Activated naive CD4-positive, alpha-beta T cell treated with anti-CD3 and anti-CD28 coated beads, Interleukin-2, amount 50 U/mL, for 72 hours (primary cell): ENCODE data around the gene PPFIA2. TPM values are rescaled to one million over a fixed set of nuclear protein-coding genes. Genes with fewer than 3 reads are reported as not detected.

ENCODE experiments used
- ATAC-seq, 2 donors: fragments of 150-1000 bp; cut with Tn5 transposase; 2 replicates each; pipeline ENCODE4 v1.10.0; 2021; ENCODE audit warnings: mild to moderate bottlenecking in 2 of 2, moderate library complexity in 2 of 2
- DNase-seq, 2 donors: peaks; one replicate each; pipeline ENCODE4 v3.0.0; 2021 to 2022; ENCODE audit warnings: low spot score in 2 of 2
- H3K27ac Mint-ChIP-seq, 2 donors: one replicate each; pipeline ENCODE4 v1.8.0; 2022; ENCODE audit warnings: mild to moderate bottlenecking in 2 of 2, mixed read lengths in 2 of 2
- H3K36me3 Mint-ChIP-seq, 2 donors: one replicate each; pipeline ENCODE4 v1.8.0; 2022; ENCODE audit warnings: mixed read lengths in 2 of 2
- H3K9me3 Mint-ChIP-seq, 2 donors: one replicate each; pipeline ENCODE4 v1.8.0; 2022; ENCODE audit warnings: mixed read lengths in 2 of 2
- total RNA-seq, 2 donors: library from RNA; stranded (reverse); gene quantifications; one replicate each; pipeline ENCODE4 v1.2.3, GENCODE V29; 2022

The PPFIA2 gene
- total RNA-seq, 2 donors from 2014 or later = not detected

GRCh38 chr12:81296556-81297305 is 462.4 kb downstream of the PPFIA2 start:
- Mint-ChIP-seq H3K27ac (no peak overlapping the region), H3K36me3 (no peaks in the 10 kb centered on the region), H3K9me3 (peaks cover 6 to 8% of the 10 kb centered on the region in 2 donors)
- DNase-seq (no peak), ATAC-seq (no peak)

- H3K36me3 Mint-ChIP-seq = no peaks in the 10 kb centered on the region
- peaks cover 6 to 7% of the 10 kb centered on the region in 2 donors for H3K9me3 Mint-ChIP-seq
Measured at GRCh38 chr12:81295251-81295650, 463.9 kb downstream of the PPFIA2 start.

GRCh38 chr12:81294325-81295190 is 464.6 kb downstream of the PPFIA2 start:
- DNase-seq (no peak), ATAC-seq (no peak)
- no peak overlapping the region for H3K27ac Mint-ChIP-seq
- H3K9me3 Mint-ChIP-seq = peaks cover 8 to 10% of the 10 kb centered on the region in 2 donors
- H3K36me3 Mint-ChIP-seq = no peaks in the 10 kb centered on the region

More at GRCh38 chr12:81295251-81295650, 463.9 kb downstream of the PPFIA2 start:
- ATAC-seq (no peak), DNase-seq (no peak)
- no peak overlapping the region for H3K27ac Mint-ChIP-seq

GRCh38 chr12:81288651-81289050 is 470.5 kb downstream of the PPFIA2 start:
- Mint-ChIP-seq H3K27ac (no peak overlapping the region), H3K36me3 (no peaks in the 10 kb centered on the region), H3K9me3 (peaks cover 4 to 5% of the 10 kb centered on the region in 2 donors)
- ATAC-seq (no peak), DNase-seq (no peak)

GRCh38 chr12:81284137-81284536 is 475.0 kb downstream of the PPFIA2 start:
- ATAC-seq (no peak), DNase-seq (no peak)
- no peaks in the 10 kb centered on the region for H3K36me3 Mint-ChIP-seq
- no peaks in the 10 kb centered on the region for H3K9me3 Mint-ChIP-seq
- no peak overlapping the region for H3K27ac Mint-ChIP-seq

- H3K9me3 Mint-ChIP-seq = peaks cover 6 to 8% of the 10 kb centered on the region in 2 donors
- no peak for ATAC-seq
- no peaks in the 10 kb centered on the region for H3K36me3 Mint-ChIP-seq
- no peak overlapping the region for H3K27ac Mint-ChIP-seq
- DNase-seq = no peak
Measured at GRCh38 chr12:81274637-81275529, 484.3 kb downstream of the PPFIA2 start.

GRCh38 chr12:81270385-81270784 is 488.8 kb downstream of the PPFIA2 start:
- Mint-ChIP-seq H3K36me3 (no peaks in the 10 kb centered on the region), H3K27ac (no peak overlapping the region), H3K9me3 (peaks cover 0 to 4% of the 10 kb centered on the region in 2 donors)
- ATAC-seq = no peak
- no peak for DNase-seq

- ATAC-seq (no peak), DNase-seq (no peak)
- H3K9me3 Mint-ChIP-seq = peaks cover 3 to 5% of the 10 kb centered on the region in 2 donors
- no peak overlapping the region for H3K27ac Mint-ChIP-seq
- no peaks in the 10 kb centered on the region for H3K36me3 Mint-ChIP-seq
Measured at GRCh38 chr12:81263072-81263471, 496.1 kb downstream of the PPFIA2 start.

- Mint-ChIP-seq H3K27ac (no peak overlapping the region), H3K36me3 (no peaks in the 10 kb centered on the region), H3K9me3 (peaks cover 3 to 5% of the 10 kb centered on the region in 2 donors)
- DNase-seq (no peak), ATAC-seq (no peak)
Measured at GRCh38 chr12:81261508-81262207, 497.5 kb downstream of the PPFIA2 start.

GRCh38 chr12:81259360-81259759 is 499.8 kb downstream of the PPFIA2 start:
- peaks cover 3 to 7% of the 10 kb centered on the region in 2 donors for H3K9me3 Mint-ChIP-seq
- DNase-seq (no peak), ATAC-seq (no peak)
- H3K36me3 Mint-ChIP-seq = no peaks in the 10 kb centered on the region
- no peak overlapping the region for H3K27ac Mint-ChIP-seq

GRCh38 chr12:81257947-81258551 is 501.1 kb downstream of the PPFIA2 start:
- no peaks in the 10 kb centered on the region for H3K36me3 Mint-ChIP-seq
- DNase-seq = no peak
- peaks cover 0 to 4% of the 10 kb centered on the region in 2 donors for H3K9me3 Mint-ChIP-seq
- ATAC-seq = no peak
- H3K27ac Mint-ChIP-seq = no peak overlapping the region

- H3K36me3 Mint-ChIP-seq = no peaks in the 10 kb centered on the region
- H3K9me3 Mint-ChIP-seq = peaks cover 0 to 4% of the 10 kb centered on the region in 2 donors
- ATAC-seq = no peak
- DNase-seq = no peak
- no peak overlapping the region for H3K27ac Mint-ChIP-seq
Measured at GRCh38 chr12:81255947-81256346, 503.2 kb downstream of the PPFIA2 start.

GRCh38 chr12:81255456-81255855 is 503.7 kb downstream of the PPFIA2 start:
- ATAC-seq = no peak
- H3K9me3 Mint-ChIP-seq = peaks cover 0 to 4% of the 10 kb centered on the region in 2 donors
- no peak for DNase-seq
- no peaks in the 10 kb centered on the region for H3K36me3 Mint-ChIP-seq
- H3K27ac Mint-ChIP-seq = no peak overlapping the region

GRCh38 chr12:81253360-81253759 is 505.8 kb downstream of the PPFIA2 start:
- Mint-ChIP-seq H3K27ac (no peak overlapping the region), H3K9me3 (peaks cover under 1 to 4% of the 10 kb centered on the region in 2 donors), H3K36me3 (no peaks in the 10 kb centered on the region)
- ATAC-seq = no peak
- no peak for DNase-seq

GRCh38 chr12:81252228-81252627 is 506.9 kb downstream of the PPFIA2 start:
- Mint-ChIP-seq H3K36me3 (no peaks in the 10 kb centered on the region), H3K27ac (no peak overlapping the region), H3K9me3 (peaks cover 2 to 4% of the 10 kb centered on the region in 2 donors)
- DNase-seq (no peak), ATAC-seq (no peak)

GRCh38 chr12:81249976-81250375 is 509.2 kb downstream of the PPFIA2 start:
- DNase-seq (no peak), ATAC-seq (no peak)
- no peaks in the 10 kb centered on the region for H3K36me3 Mint-ChIP-seq

More at GRCh38 chr12:81249976-81250375, 509.2 kb downstream of the PPFIA2 start:
- peaks cover 5 to 9% of the 10 kb centered on the region in 2 donors for H3K9me3 Mint-ChIP-seq
- H3K27ac Mint-ChIP-seq = no peak overlapping the region
